Endodermal cell (in vitro differentiated cells): Measurements from ENCODE around the gene MAN2B2. TPM values are rescaled to one million over a fixed set of nuclear protein-coding genes. Genes with fewer than 3 reads are reported as not detected.

Experiments
- DNase-seq: peaks from one replicate; pipeline ENCODE4 v3.0.0-alpha.2; 2017
- H3K27ac ChIP-seq: 2 replicates; pipeline ENCODE4 v1.5.1; 2013; ENCODE audit warnings: mild to moderate bottlenecking, low read depth, low read length, moderate library complexity
- H3K27me3 ChIP-seq: 2 replicates; pipeline ENCODE4 v1.6.1; 2013; ENCODE audit warnings: mild to moderate bottlenecking, low read length, moderate library complexity; ENCODE audit not compliant: insufficient read depth, control insufficient read depth, poor library complexity, severe bottlenecking
- H3K36me3 ChIP-seq: 2 replicates; pipeline ENCODE4 v1.7.0; 2013; ENCODE audit warnings: mild to moderate bottlenecking, low read length, moderate library complexity; ENCODE audit not compliant: control insufficient read depth, insufficient read depth
- H3K4me1 ChIP-seq: one replicate; pipeline ENCODE4 v1.7.0; 2013; ENCODE audit warnings: low read length; ENCODE audit not compliant: control insufficient read depth, insufficient read depth
- H3K4me3 ChIP-seq: 2 replicates; pipeline ENCODE4 v1.5.1; 2013; ENCODE audit warnings: mild to moderate bottlenecking, low read length, moderate library complexity
- H3K9ac ChIP-seq: 2 replicates; pipeline ENCODE4 v1.6.1; 2013; ENCODE audit warnings: mild to moderate bottlenecking, low read length, moderate library complexity; ENCODE audit not compliant: poor library complexity, severe bottlenecking; ENCODE audit errors: extremely low read depth
- H3K9me3 ChIP-seq: 2 replicates; pipeline ENCODE4 v1.6.1; 2013; ENCODE audit warnings: mild to moderate bottlenecking, low read length, moderate library complexity; ENCODE audit not compliant: control insufficient read depth
- H3K27ac Mint-ChIP-seq: 2 replicates; pipeline ENCODE4 v1.8.0; 2020; ENCODE audit warnings: mixed read lengths
- H3K27me3 Mint-ChIP-seq: 2 replicates; pipeline ENCODE4 v1.8.0; 2021; ENCODE audit warnings: mild to moderate bottlenecking, mixed read lengths; ENCODE audit not compliant: insufficient read depth
- H3K36me3 Mint-ChIP-seq: 2 replicates; pipeline ENCODE4 v1.8.0; 2020; ENCODE audit warnings: low read depth, mixed read lengths
- H3K4me1 Mint-ChIP-seq: 2 replicates; pipeline ENCODE4 v1.8.0; 2020; ENCODE audit warnings: mixed read lengths
- H3K4me3 Mint-ChIP-seq: 2 replicates; pipeline ENCODE4 v1.8.0; 2020; ENCODE audit warnings: mild to moderate bottlenecking, moderate library complexity, mixed read lengths
- H3K9me3 Mint-ChIP-seq: 2 replicates; pipeline ENCODE4 v1.8.0; 2020; ENCODE audit warnings: mild to moderate bottlenecking, mixed read lengths
- WGBS, 2 experiments: methylation state at CpG; one replicate each; pipeline versions ENCODE4 v1.1.5 to v1.1.7; 2013; ENCODE audit warnings: missing lambda C conversion rate in 2 of 2, mixed read lengths in 1 of 2; ENCODE audit not compliant: insufficient coverage in 1 of 2, insufficient read length in 1 of 2; 5-methylcytosine and 5-hydroxymethylcytosine counted together
- total RNA-seq, 2 donors: library from RNA; stranded (reverse); fragmentation: NEBNext Ultra II Directional in 1 of 2; extraction: Animal tissue kit (Norgen Biotek cat#: 25700) in 1 of 2; gene quantifications; 2 replicates in 1 of 2; 3 replicates in 1 of 2; pipeline ENCODE4 v1.2.1, GENCODE V29; 2021
- TF ChIP-seq, protein P1 (sequence below): fragments of 200-600 bp; sonication (generic); conservative IDR thresholded peaks from 2 replicates; pipeline ENCODE4 v1.5.0; 2021; ENCODE audit warnings: antibody characterized with exemption, mild to moderate bottlenecking

The MAN2B2 gene
- total RNA-seq, 2 donors from 2014 or later = 13.3 to 20.8 TPM

DNA sequence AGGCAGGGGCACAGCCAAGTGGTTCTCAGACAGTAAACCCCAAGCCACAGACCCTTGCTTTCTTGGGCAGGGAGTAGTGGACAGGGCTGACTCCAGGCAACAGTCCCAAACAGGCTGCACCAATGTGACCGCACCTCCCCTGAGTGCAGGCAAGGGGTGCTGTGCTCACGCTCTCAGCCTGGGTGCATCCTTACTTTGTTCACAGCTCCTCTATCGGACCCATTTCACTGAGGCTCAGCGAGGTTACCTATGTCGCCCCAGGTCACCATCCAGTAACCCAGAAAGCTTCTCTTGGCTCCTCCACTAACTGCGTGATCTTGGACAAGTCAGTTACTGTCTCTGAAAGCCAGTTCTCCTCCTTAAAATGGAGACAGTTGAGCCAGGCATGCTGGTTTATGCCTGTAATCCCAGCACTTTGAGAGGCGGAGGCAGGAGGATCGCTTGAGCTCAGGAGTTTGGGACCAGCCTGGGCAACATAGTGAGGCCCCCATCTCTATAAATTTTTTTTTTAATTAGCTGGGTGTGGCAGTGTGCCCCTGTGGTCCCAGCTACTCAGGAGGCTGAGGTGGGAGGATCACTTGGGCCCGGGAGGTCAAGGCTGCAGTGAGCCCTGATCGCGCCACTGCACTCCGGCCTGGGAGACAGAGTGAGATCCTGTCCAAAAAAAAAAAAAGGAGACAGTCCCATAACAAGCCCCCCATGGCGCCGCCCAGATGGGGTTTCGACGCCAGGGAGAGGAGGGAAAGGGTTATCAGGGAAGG, 823 bp upstream of the MAN2B2 start:
- Mint-ChIP-seq H3K27me3 (peaks cover 39% of the 10 kb centered on the region), H3K4me1 (no peaks in the 10 kb centered on the region), H3K36me3 (peaks cover 13% of the 10 kb centered on the region), H3K4me3 (peak overlapping the region; percentile 66), H3K27ac (peak overlapping the region; percentile 89), H3K9me3 (no peaks in the 10 kb centered on the region)
- WGBS, 2 experiments = 71 to 100% methylated on average over 5 to 16 of the region's 16 CpGs
- DNase-seq = no peak
- peaks cover 28% of the 10 kb centered on the region for H3K27me3 ChIP-seq
- H3K9ac ChIP-seq = no peak overlapping the region
- TF ChIP-seq, protein P1, sequence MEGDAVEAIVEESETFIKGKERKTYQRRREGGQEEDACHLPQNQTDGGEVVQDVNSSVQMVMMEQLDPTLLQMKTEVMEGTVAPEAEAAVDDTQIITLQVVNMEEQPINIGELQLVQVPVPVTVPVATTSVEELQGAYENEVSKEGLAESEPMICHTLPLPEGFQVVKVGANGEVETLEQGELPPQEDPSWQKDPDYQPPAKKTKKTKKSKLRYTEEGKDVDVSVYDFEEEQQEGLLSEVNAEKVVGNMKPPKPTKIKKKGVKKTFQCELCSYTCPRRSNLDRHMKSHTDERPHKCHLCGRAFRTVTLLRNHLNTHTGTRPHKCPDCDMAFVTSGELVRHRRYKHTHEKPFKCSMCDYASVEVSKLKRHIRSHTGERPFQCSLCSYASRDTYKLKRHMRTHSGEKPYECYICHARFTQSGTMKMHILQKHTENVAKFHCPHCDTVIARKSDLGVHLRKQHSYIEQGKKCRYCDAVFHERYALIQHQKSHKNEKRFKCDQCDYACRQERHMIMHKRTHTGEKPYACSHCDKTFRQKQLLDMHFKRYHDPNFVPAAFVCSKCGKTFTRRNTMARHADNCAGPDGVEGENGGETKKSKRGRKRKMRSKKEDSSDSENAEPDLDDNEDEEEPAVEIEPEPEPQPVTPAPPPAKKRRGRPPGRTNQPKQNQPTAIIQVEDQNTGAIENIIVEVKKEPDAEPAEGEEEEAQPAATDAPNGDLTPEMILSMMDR = no peak
- H3K4me1 ChIP-seq = no peaks in the 10 kb centered on the region
- no peak overlapping the region for H3K27ac ChIP-seq
- H3K36me3 ChIP-seq = peaks cover 9% of the 10 kb centered on the region
- H3K4me3 ChIP-seq = peak overlapping the region; percentile 89
- H3K9me3 ChIP-seq = no peaks in the 10 kb centered on the region

DNA sequence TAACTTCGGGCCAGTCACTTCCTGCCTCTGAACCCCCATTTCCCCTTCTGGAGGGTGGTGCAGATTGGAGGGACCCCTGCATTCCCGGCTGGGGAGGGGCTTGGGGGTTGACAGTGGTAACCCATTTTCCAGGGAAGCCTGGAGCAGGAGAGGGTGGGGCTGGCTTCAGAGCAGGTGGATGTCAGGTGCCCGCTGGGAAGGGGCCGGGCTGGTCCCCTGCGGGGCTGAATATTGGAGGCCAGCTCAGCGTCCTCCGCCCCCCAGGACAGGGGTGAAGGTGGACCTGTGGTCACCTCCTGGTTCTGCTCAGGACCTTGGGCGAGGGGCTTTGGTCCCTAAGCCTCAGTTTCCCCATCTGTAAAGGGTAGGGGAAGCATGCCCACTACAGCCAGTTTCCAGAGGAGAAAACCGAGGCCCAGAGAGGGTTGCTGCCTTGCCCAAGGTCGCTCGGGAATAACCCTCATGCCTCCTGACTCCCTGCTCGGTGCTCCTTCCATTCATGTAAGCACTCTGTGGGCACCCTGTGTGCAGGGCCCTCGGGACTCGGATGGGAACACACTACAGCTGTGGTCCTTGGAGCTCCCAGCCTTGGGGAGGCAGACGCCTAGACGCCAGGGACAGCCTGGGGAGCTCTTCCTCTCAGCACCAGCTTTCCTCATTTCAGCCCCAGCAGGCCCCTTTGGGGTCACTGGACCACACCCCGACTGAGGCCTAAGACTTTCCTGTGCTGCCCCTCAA, 683 bp downstream of the MAN2B2 start:
- TF ChIP-seq, protein P1 = peak; percentile 10
- no peaks in the 10 kb centered on the region for H3K4me1 ChIP-seq
- peak overlapping the region; percentile 89 for H3K4me3 ChIP-seq
- peaks cover 16% of the 10 kb centered on the region for H3K36me3 ChIP-seq
- peaks cover 30% of the 10 kb centered on the region for H3K27me3 Mint-ChIP-seq
- peak overlapping the region; percentile 66 for H3K4me3 Mint-ChIP-seq
- no peaks in the 10 kb centered on the region for H3K9me3 ChIP-seq
- H3K9ac ChIP-seq = peak overlapping the region; percentile 51
- peaks cover 21% of the 10 kb centered on the region for H3K27me3 ChIP-seq
- H3K4me1 Mint-ChIP-seq = no peaks in the 10 kb centered on the region
- no peak overlapping the region for H3K27ac ChIP-seq
- peaks cover 26% of the 10 kb centered on the region for H3K36me3 Mint-ChIP-seq
- no peak for DNase-seq
- peaks cover 2% of the 10 kb centered on the region for H3K9me3 Mint-ChIP-seq
- WGBS, 2 experiments = 67 to 70% methylated on average over 6 to 17 of the region's 17 CpGs
- no peak overlapping the region for H3K27ac Mint-ChIP-seq

DNA sequence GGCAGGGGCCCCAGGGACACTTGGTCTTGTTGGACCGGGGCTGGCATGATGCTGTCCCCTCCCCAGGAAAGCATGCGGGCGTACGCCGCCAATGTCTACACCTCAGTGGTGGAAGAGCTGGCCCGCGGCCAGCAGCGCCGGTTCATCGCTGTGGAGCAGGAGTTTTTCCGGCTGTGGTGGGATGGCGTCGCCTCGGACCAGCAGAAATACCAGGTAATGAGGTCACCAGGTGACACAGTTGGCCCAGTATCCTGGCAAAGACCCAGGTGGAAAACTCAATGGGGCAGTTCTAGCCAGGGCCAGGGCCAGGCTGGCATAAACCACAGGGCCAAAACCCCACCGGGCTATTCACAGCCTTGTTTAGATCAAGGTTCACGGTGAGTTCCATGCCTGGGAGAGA, 1.5 kb downstream of the MAN2B2 start:
- H3K4me3 Mint-ChIP-seq = peak overlapping the region; percentile 66
- no peak overlapping the region for H3K27ac Mint-ChIP-seq
- Histone ChIP-seq H3K9ac (no peak overlapping the region), H3K9me3 (no peaks in the 10 kb centered on the region), H3K4me1 (no peaks in the 10 kb centered on the region), H3K27me3 (peaks cover 21% of the 10 kb centered on the region), H3K4me3 (no peak overlapping the region), H3K36me3 (peaks cover 17% of the 10 kb centered on the region), H3K27ac (no peak overlapping the region)
- WGBS, 2 experiments = 93 to 95% methylated on average over 8 to 16 of the region's 16 CpGs
- H3K4me1 Mint-ChIP-seq = no peaks in the 10 kb centered on the region
- H3K27me3 Mint-ChIP-seq = peaks cover 21% of the 10 kb centered on the region
- H3K9me3 Mint-ChIP-seq = peaks cover 2% of the 10 kb centered on the region
- peaks cover 34% of the 10 kb centered on the region for H3K36me3 Mint-ChIP-seq
- TF ChIP-seq, protein P1 = no peak
- DNase-seq = no peak
